IMR-90 (cell line): ENCODE data around the gene PLXNA1.

Experiments
- BHLHE40 ChIP-seq: fragments of 150-350 bp; IDR thresholded peaks from 2 replicates; pipeline ENCODE4 v1.6.1; 2016; ENCODE audit warnings: mild to moderate bottlenecking, low read depth, low read length
- CEBPB ChIP-seq: IDR thresholded peaks from 2 replicates; pipeline ENCODE4 v1.6.1; 2012; ENCODE audit warnings: low read depth, low read length, improper control_type of control experiment
- CTCF ChIP-seq: conservative IDR thresholded peaks from 2 replicates; pipeline ENCODE4 v1.5.1; 2012; ENCODE audit warnings: mild to moderate bottlenecking, low read depth, low read length, improper control_type of control experiment
- MAFK ChIP-seq: IDR thresholded peaks from 2 replicates; pipeline ENCODE4 v1.6.1; 2012; ENCODE audit warnings: low read depth, low read length, improper control_type of control experiment
- NFE2L2 ChIP-seq: fragments of 150-350 bp; IDR thresholded peaks from 2 replicates; pipeline ENCODE4 v1.6.1; 2016; ENCODE audit warnings: low read depth, mild to moderate bottlenecking, low read length
- POLR2A ChIP-seq: IDR thresholded peaks from 2 replicates; pipeline ENCODE4 v1.6.1; 2012; ENCODE audit warnings: mild to moderate bottlenecking, low read depth, low read length
- RCOR1 ChIP-seq: IDR thresholded peaks from 2 replicates; pipeline ENCODE4 v1.6.1; 2012; ENCODE audit warnings: mild to moderate bottlenecking, low read length, improper control_type of control experiment; ENCODE audit not compliant: insufficient replicate concordance
- RFX5 ChIP-seq: IDR thresholded peaks from 2 replicates; pipeline ENCODE4 v1.8.0; 2012; ENCODE audit warnings: low read depth, mild to moderate bottlenecking, low read length, moderate library complexity
- SMC3 ChIP-seq: fragments of 150-350 bp; IDR thresholded peaks from 2 replicates; pipeline ENCODE4 v1.6.1; 2016; ENCODE audit warnings: low read depth, mild to moderate bottlenecking, antibody characterized with exemption, low read length, moderate library complexity
- USF2 ChIP-seq: fragments of 150-350 bp; IDR thresholded peaks from 2 replicates; pipeline ENCODE4 v1.6.1; 2017; ENCODE audit warnings: mild to moderate bottlenecking, antibody characterized with exemption, low read length, low read depth

GRCh38 chr3:126992776-126993175, 9.9 kb downstream of the PLXNA1 start:
- no peak for TF ChIP-seq POLR2A
- TF ChIP-seq CTCF = no peak
- no peak for TF ChIP-seq RCOR1
- TF ChIP-seq CEBPB = no peak
- no peak for TF ChIP-seq RFX5
- no peak for TF ChIP-seq MAFK
- no peak for TF ChIP-seq SMC3
- no peak for TF ChIP-seq USF2
- no peak for TF ChIP-seq BHLHE40
- no peak for TF ChIP-seq NFE2L2
